Aorta (tissue), 5 donors: Measurements from ENCODE around the gene ITGA11. TPM values are rescaled to one million over a fixed set of nuclear protein-coding genes. Genes with fewer than 3 reads are reported as not detected.

ENCODE experiments used
- ATAC-seq: fragments of 200-7000 bp; cut with Tn5 transposase; one replicate; pipeline ENCODE4 v1.9.1; 2022; ENCODE audit warnings: moderate library complexity; ENCODE audit not compliant: low FRiP score
- DNase-seq, 2 donors: peaks; one replicate each; pipeline ENCODE4 v3.0.0-alpha.2; 2020
- H3K27ac ChIP-seq, 2 donors: one replicate each; pipeline ENCODE4 v1.5.1; 2013; ENCODE audit warnings: low read length in 2 of 2, mild to moderate bottlenecking in 2 of 2, moderate library complexity in 2 of 2, control low read depth in 1 of 2, inconsistent platforms in 1 of 2, low read depth in 1 of 2
- H3K27me3 ChIP-seq, 2 donors: one replicate each; pipeline ENCODE4 v1.6.1; 2013; ENCODE audit warnings: control low read depth in 1 of 2, low read length in 1 of 2, mild to moderate bottlenecking in 1 of 2, moderate library complexity in 1 of 2; ENCODE audit not compliant: insufficient read depth in 2 of 2, control insufficient read depth in 1 of 2
- H3K36me3 ChIP-seq, 2 donors: one replicate each; pipeline ENCODE4 v1.6.1; 2013; ENCODE audit warnings: control low read depth in 1 of 2, low read length in 1 of 2, mild to moderate bottlenecking in 1 of 2; ENCODE audit not compliant: insufficient read depth in 2 of 2, control insufficient read depth in 1 of 2
- H3K4me1 ChIP-seq, 2 donors: one replicate each; pipeline ENCODE4 v1.6.1; 2013; ENCODE audit warnings: low read length in 2 of 2, control low read depth in 1 of 2, mild to moderate bottlenecking in 1 of 2, moderate library complexity in 1 of 2; ENCODE audit not compliant: insufficient read depth in 2 of 2, control insufficient read depth in 1 of 2
- H3K4me3 ChIP-seq, 2 donors: one replicate each; pipeline ENCODE4 v1.5.1; 2013; ENCODE audit warnings: low read length in 2 of 2, control low read depth in 1 of 2, mild to moderate bottlenecking in 1 of 2
- H3K9me3 ChIP-seq: one replicate; pipeline ENCODE4 v1.6.1; 2013; ENCODE audit warnings: mild to moderate bottlenecking, low read length; ENCODE audit not compliant: control insufficient read depth
- WGBS, 2 donors: extraction: QIAGEN DNeasy Blood & Tissue Kit; methylation state at CpG; one replicate each; pipeline ENCODE4 v1.1.7; 2013; 5-methylcytosine and 5-hydroxymethylcytosine counted together
- intact Hi-C, 2 donors: fragments of 100-400 bp; cut with DNase I; formaldehyde crosslinking; loops; one replicate each; pipeline versions ENCODE4 v1.14.2 to v1.15.0; 2022
- polyA plus RNA-seq, 2 donors: library from polyadenylated mRNA; stranded (reverse); fragments of 200-250 nt; gene quantifications; one replicate each; pipeline ENCODE4 v1.2.3, GENCODE V29; 2013
- total RNA-seq, 2 donors: library from RNA; stranded (reverse); fragmentation: NEBNext Ultra II Directional; extraction: Animal tissue kit (Norgen Biotek cat#: 25700); gene quantifications; one replicate each; pipeline ENCODE4 v1.2.1, GENCODE V29; 2021
- donor health status: healthy with polysubstance abuse.
- donor health status: Bipolar disorder and iron deficiency.
- donor health status: DM: no; HTN: no; CAD: no.
- donor health status: DM: no; HTN: no; CAD: no.
- donor health status: DM: yes; HTN: yes; CAD: no.

The ITGA11 gene
- total and polyA plus RNA-seq, 4 donors: 21.4 to 154 (median 107) TPM

GRCh38 chr15:68389041-68389930, 42.7 kb downstream of the ITGA11 start:
- Histone ChIP-seq H3K9me3 (no peaks in the 10 kb centered on the region), H3K4me1 (peaks cover 0 to 4% of the 10 kb centered on the region in 2 donors), H3K36me3 (no peaks in the 10 kb centered on the region), H3K27me3 (no peaks in the 10 kb centered on the region), H3K27ac (peak overlapping the region in 1 of 2 donors; percentile 38), H3K4me3 (no peak overlapping the region)
- no peak for ATAC-seq
- WGBS, 2 donors: 89 to 90% methylated on average over 7 of the region's 7 CpGs
- peak in 1 of 2 donors; percentile 41 for DNase-seq
- intact Hi-C loops: no loop called here

- no peaks in the 10 kb centered on the region for H3K27me3 ChIP-seq
- H3K36me3 ChIP-seq: no peaks in the 10 kb centered on the region
- 91 to 92% methylated on average over 12 of the region's 12 CpGs for whole genome bisulfite sequencing, 2 donors
- no peak overlapping the region for H3K27ac ChIP-seq
- peak in 1 of 2 donors; percentile 52 for DNase-seq
- H3K4me1 ChIP-seq: peaks cover 0 to 5% of the 10 kb centered on the region in 2 donors
- no peak for ATAC-seq
- no peak overlapping the region for H3K4me3 ChIP-seq
- no peaks in the 10 kb centered on the region for H3K9me3 ChIP-seq
- intact Hi-C loops: no loop called here
Observed at GRCh38 chr15:68387381-68388143, 44.4 kb downstream of the ITGA11 start.

GRCh38 chr15:68386587-68387288, 45.2 kb downstream of the ITGA11 start:
- intact Hi-C loops: no loop called here
- H3K4me1 ChIP-seq: peaks cover 0 to 3% of the 10 kb centered on the region in 2 donors
- H3K27ac ChIP-seq: no peak overlapping the region
- no peak overlapping the region for H3K4me3 ChIP-seq
- DNase-seq (peak in 1 of 2 donors; percentile 42), ATAC-seq (no peak)
- H3K27me3 ChIP-seq: no peaks in the 10 kb centered on the region
- H3K36me3 ChIP-seq: no peaks in the 10 kb centered on the region
- H3K9me3 ChIP-seq: no peaks in the 10 kb centered on the region
- 92 to 95% methylated on average over 9 of the region's 9 CpGs for WGBS, 2 donors

GRCh38 chr15:68385671-68386586, 46.0 kb downstream of the ITGA11 start:
- DNase-seq (peak in 1 of 2 donors; percentile 37), ATAC-seq (no peak)
- H3K9me3 ChIP-seq: no peaks in the 10 kb centered on the region
- WGBS, 2 donors: 97% methylated on average over 8 of the region's 8 CpGs
- no peaks in the 10 kb centered on the region for H3K27me3 ChIP-seq
- peak overlapping the region in 1 of 2 donors; percentile 29 for H3K27ac ChIP-seq
- no peaks in the 10 kb centered on the region for H3K36me3 ChIP-seq
- H3K4me1 ChIP-seq: peaks cover 0 to 3% of the 10 kb centered on the region in 2 donors
- H3K4me3 ChIP-seq: no peak overlapping the region
- intact Hi-C loops: no loop called here

GRCh38 chr15:68385240-68385561, 46.8 kb downstream of the ITGA11 start:
- 93% methylated on average over 3 of the region's 3 CpGs for WGBS, 2 donors
- no peaks in the 10 kb centered on the region for H3K9me3 ChIP-seq
- H3K4me3 ChIP-seq: no peak overlapping the region
- H3K4me1 ChIP-seq: peaks cover 0 to 3% of the 10 kb centered on the region in 2 donors
- no peaks in the 10 kb centered on the region for H3K36me3 ChIP-seq
- no peaks in the 10 kb centered on the region for H3K27me3 ChIP-seq
- peak in 1 of 2 donors; percentile 51 for DNase-seq
- peak overlapping the region in 1 of 2 donors; percentile 80 for H3K27ac ChIP-seq
- intact Hi-C loops: no loop called here
- no peak for ATAC-seq

- Histone ChIP-seq H3K4me1 (peaks cover 0 to 3% of the 10 kb centered on the region in 2 donors), H3K9me3 (no peaks in the 10 kb centered on the region), H3K4me3 (no peak overlapping the region), H3K36me3 (no peaks in the 10 kb centered on the region), H3K27ac (peak overlapping the region; percentile 25 to 80), H3K27me3 (no peaks in the 10 kb centered on the region)
- peak; percentile 81 to 82 for DNase-seq
- intact Hi-C loops: loop anchor here in 1 of 2 donors (5.0 kb wide), 1 partner anchor 77 kb away; no protein-coding TSS in a partner anchor
- 15 to 19% methylated on average over 9 of the region's 9 CpGs for WGBS, 2 donors
- ATAC-seq: peak; percentile 72
Observed at GRCh38 chr15:68384451-68385239, 47.3 kb downstream of the ITGA11 start.

- WGBS, 2 donors: 64 to 69% methylated on average over 12 of the region's 12 CpGs
- H3K9me3 ChIP-seq: no peaks in the 10 kb centered on the region
- ATAC-seq (peak; percentile 65), DNase-seq (no peak)
- peak overlapping the region; percentile 6 to 60 for H3K27ac ChIP-seq
- peaks cover 0 to 3% of the 10 kb centered on the region in 2 donors for H3K4me1 ChIP-seq
- H3K4me3 ChIP-seq: no peak overlapping the region
- H3K36me3 ChIP-seq: no peaks in the 10 kb centered on the region
- intact Hi-C loops: loop anchor here in 1 of 2 donors (5.0 kb wide), 1 partner anchor 76 kb away; no protein-coding TSS in a partner anchor
- no peaks in the 10 kb centered on the region for H3K27me3 ChIP-seq
Observed at GRCh38 chr15:68383161-68384074, 48.5 kb downstream of the ITGA11 start.
